ENCODE results near the gene WNT8A.
"Not testable (repeated sequence)": the region's sequence is repeated elsewhere in the genome, so short reads cannot be mapped to it uniquely, and the experiment has no call there.

The WNT8A gene

DNA sequence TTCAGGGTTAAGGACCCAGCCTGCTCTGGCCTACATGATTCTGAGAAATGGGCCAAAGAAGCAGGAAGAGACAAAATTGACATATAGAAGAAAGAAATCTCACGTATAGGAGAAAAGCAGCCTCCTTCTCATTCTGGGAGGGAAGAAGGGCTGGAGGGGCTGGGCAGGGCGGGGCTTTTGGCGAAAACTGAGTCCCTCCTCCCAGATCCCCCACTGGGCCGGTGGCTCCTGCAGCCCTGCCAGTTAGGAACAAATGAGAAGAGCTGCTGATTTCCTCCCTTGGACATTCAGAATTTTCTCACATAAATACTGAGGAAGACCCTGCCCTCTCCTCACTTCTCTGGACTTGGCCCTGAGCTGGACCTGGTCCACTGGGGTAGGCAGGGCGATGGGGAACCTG lies at the start of gene WNT8A:
TSS of gene WNT8A (plus strand) at position 332 of the 400 bp plus-strand sequence. CDS start 95 bp downstream, outside the sequence.
- no peak for DNase-seq (ENCODE audit: insufficient read length, low spot score)
- no peak for TF ChIP-seq POLR2A (IDR thresholded peaks at IDR 0.05; ENCODE audit: low read depth, low read length)
- FAIRE-seq: no peak

- DNase-seq (ENCODE audit: insufficient read length, low spot score): peak; percentile 48
- peak; percentile 87 for FAIRE-seq
- TF ChIP-seq POLR2A (IDR thresholded peaks at IDR 0.05; ENCODE audit: low read depth, low read length): no peak
Measured at GRCh38 chr5:138035605-138036537, 48.0 kb upstream of the WNT8A start.

DNA sequence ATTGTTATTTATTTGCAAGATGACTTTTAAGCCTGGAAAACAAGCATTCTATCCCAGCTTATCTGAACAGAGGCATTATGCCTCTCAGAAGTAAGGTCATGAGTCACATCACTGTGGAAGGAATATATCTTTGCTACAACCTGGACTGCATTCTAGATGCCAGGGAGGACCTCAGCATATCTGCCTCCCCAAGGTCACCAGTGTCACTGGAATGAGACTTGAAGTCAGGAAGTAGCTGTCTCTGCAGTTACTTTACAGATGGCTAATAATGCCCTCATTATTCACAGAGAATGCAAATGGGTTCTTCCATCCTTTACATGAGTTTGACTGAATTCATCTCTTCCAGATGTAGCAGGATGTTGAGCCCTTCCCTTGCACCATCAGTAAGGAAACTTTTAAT lies 46.6 kb upstream of the WNT8A start:
- TF ChIP-seq POLR2A (IDR thresholded peaks at IDR 0.05; ENCODE audit: low read depth, low read length): no peak
- DNase-seq (ENCODE audit: insufficient read length, low spot score) (no peak), FAIRE-seq (no peak)

DNA sequence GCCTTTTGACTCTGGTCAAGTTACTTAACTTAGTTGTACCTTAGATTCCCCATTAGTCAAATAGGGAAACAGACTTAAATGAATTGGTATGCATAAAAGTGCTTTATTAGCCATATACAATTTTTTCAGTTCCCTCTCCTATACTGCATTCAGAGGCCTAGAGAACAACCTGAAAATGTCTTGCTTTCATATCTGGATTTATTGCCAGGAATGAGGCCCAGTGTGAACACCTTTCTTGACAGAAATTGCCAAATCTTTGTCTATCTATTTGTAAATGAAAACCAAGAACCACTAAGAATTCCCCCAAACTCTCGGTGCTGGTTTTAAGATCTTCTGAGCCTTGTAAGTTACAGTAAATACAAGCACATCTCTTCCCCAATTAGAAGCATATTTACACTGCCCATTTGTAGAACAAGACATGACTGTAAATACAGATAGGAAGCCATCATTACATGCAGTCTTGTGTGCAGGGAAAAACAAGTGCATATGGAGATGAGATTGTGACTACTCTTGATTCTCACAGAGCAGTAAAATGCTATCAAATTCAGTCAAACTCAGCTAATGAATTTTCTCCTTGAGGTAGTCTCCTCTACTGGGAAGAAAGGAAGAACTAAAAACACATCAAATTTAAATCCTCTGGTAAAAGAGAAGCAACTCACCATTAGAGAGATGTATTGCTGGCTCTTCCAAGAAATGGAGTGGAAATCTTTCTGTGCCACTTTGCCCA lies 45.8 kb upstream of the WNT8A start:
- DNase-seq (ENCODE audit: insufficient read length, low spot score) (no peak), FAIRE-seq (no peak)
- no peak for TF ChIP-seq POLR2A (IDR thresholded peaks at IDR 0.05; ENCODE audit: low read depth, low read length)

- FAIRE-seq (no peak), DNase-seq (ENCODE audit: insufficient read length, low spot score) (no peak)
- no peak for TF ChIP-seq POLR2A (IDR thresholded peaks at IDR 0.05; ENCODE audit: low read depth, low read length)
Measured at GRCh38 chr5:138038826-138039225, 45.0 kb upstream of the WNT8A start.

GRCh38 chr5:138045283-138045682 lies 38.5 kb upstream of the WNT8A start:
- DNase-seq (ENCODE audit: insufficient read length, low spot score); FAIRE-seq: not testable (repeated sequence)

GRCh38 chr5:138051441-138052296 lies 32.2 kb upstream of the WNT8A start:
- no peak for FAIRE-seq

GRCh38 chr5:138052718-138053117 lies 31.1 kb upstream of the WNT8A start:
- FAIRE-seq: not testable (repeated sequence)

More at GRCh38 chr5:138051441-138052296, 32.2 kb upstream of the WNT8A start:
- TF ChIP-seq POLR2A (IDR thresholded peaks at IDR 0.05; ENCODE audit: low read depth, low read length): no peak
- no peak for DNase-seq (ENCODE audit: insufficient read length, low spot score)

DNA sequence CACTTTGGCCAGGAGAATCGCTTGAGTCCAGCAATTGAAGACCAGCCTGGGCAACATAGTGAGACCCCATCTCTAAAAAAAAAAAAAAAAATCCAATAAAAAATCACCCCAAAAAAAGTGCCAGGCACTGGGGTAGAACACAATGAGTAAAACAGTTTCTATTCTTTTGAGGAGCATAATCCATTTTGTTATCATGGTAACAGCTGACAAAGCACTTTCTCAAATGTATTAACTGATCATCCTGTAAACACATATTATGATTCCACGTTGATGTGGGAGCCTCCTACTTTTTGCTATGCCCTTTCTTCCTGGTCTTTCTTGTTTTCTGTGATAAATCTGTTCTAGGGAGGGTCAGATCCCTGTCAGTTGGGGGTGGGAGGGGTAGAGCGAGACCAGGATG lies 30.3 kb upstream of the WNT8A start:
- no peak for FAIRE-seq
- DNase-seq (ENCODE audit: insufficient read length, low spot score): no peak
- TF ChIP-seq POLR2A (IDR thresholded peaks at IDR 0.05; ENCODE audit: low read depth, low read length): no peak

More at GRCh38 chr5:138052718-138053117, 31.1 kb upstream of the WNT8A start:
- not testable (repeated sequence) for DNase-seq (ENCODE audit: insufficient read length, low spot score)

DNA sequence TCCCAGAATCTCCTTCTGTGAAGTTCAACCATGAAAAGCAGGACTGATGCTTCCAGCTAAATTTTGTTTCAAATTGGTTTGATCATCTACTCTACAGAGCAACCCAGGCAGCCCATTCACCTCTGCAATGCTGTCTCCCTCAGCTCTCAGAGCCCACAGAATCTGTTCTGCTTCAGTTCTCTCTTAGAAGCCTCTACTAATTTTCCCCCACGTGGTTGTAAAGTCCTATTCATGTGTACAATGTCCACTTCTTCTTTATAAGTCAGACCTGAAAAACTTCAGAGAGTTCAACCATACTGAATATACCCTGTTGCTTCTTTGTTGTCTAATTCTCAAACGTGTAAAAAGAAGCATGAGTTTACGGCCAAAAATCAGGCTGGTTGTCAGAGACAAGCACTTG lies 29.6 kb upstream of the WNT8A start:
- no peak for TF ChIP-seq POLR2A (IDR thresholded peaks at IDR 0.05; ENCODE audit: low read depth, low read length)
- no peak for DNase-seq (ENCODE audit: insufficient read length, low spot score)
- no peak for FAIRE-seq

GRCh38 chr5:138054847-138055558 lies 28.8 kb upstream of the WNT8A start:
- FAIRE-seq: peak; percentile 71
- DNase-seq (ENCODE audit: insufficient read length, low spot score): no peak
- no peak for TF ChIP-seq POLR2A (IDR thresholded peaks at IDR 0.05; ENCODE audit: low read depth, low read length)

- no peak for TF ChIP-seq POLR2A (IDR thresholded peaks at IDR 0.05; ENCODE audit: low read depth, low read length)
- DNase-seq (ENCODE audit: insufficient read length, low spot score) (no peak), FAIRE-seq (no peak)
Measured at GRCh38 chr5:138064526-138064925, 19.3 kb upstream of the WNT8A start.

DNA sequence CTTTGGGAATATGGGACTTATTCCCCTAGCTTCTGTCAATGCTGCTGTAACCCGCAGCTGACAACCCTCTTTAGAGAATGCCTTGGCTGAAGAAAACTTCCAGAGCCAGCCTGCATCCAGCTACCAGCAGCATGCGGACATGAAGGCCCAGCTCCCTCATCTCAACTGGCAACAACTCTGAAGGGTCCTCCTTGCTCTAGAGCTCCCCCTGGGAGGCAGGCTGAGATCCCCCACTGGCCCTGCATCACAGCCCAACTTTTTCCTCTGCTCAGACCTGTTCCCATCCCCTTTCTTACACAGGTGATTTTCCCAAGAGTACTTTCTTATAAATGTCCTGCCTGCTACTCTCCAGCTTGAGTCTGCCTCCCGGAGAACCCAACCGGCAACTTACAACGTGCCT lies 18.7 kb upstream of the WNT8A start:
- TF ChIP-seq POLR2A (IDR thresholded peaks at IDR 0.05; ENCODE audit: low read depth, low read length): no peak
- FAIRE-seq (no peak), DNase-seq (ENCODE audit: insufficient read length, low spot score) (no peak)

Data from H54 (cell line).